Activated naive CD8-positive, alpha-beta T cell treated with anti-CD3 and anti-CD28 coated beads, Interleukin-2, amount 50 U/mL, for 16 hours (primary cell): ENCODE measurements around the gene C16orf78.
A peak's percentile ranks its signal among the peaks of the same experiment; 100 is the strongest.

Experiments
- DNase-seq: peaks from one replicate; pipeline ENCODE4 v3.0.0-alpha.2; 2020; ENCODE audit warnings: low read depth, low spot score

C16orf78 gene

GRCh38 chr16:49382916-49383315, 9.3 kb downstream of the C16orf78 start:
- no peak for DNase-seq

- DNase-seq = no peak
Observed at GRCh38 chr16:49395021-49395420, 21.4 kb downstream of the C16orf78 start.

- no peak for DNase-seq
Observed at GRCh38 chr16:49396206-49396720, 22.7 kb downstream of the C16orf78 start.

- DNase-seq = no peak
Observed at GRCh38 chr16:49398761-49399160, 25.2 kb downstream of the C16orf78 start.

GRCh38 chr16:49399594-49400364, 26.2 kb downstream of the C16orf78 start:
- no peak for DNase-seq

- no peak for DNase-seq
Observed at GRCh38 chr16:49400611-49401010, 27.0 kb downstream of the C16orf78 start.

- DNase-seq = no peak
Observed at GRCh38 chr16:49405123-49405522, 31.5 kb downstream of the C16orf78 start.

GRCh38 chr16:49405530-49405929, 31.9 kb downstream of the C16orf78 start:
- no peak for DNase-seq

- peak; percentile 26 for DNase-seq
Observed at GRCh38 chr16:49407873-49408550, 34.4 kb downstream of the C16orf78 start.

GRCh38 chr16:49409121-49409520, 35.5 kb downstream of the C16orf78 start:
- no peak for DNase-seq

GRCh38 chr16:49410226-49410625, 36.6 kb downstream of the C16orf78 start:
- no peak for DNase-seq

- DNase-seq = no peak
Observed at GRCh38 chr16:49411121-49411970, 37.7 kb downstream of the C16orf78 start.

GRCh38 chr16:49414671-49415070, 41.1 kb downstream of the C16orf78 start:
- no peak for DNase-seq

- DNase-seq = no peak
Observed at GRCh38 chr16:49415083-49415482, 41.5 kb downstream of the C16orf78 start.

GRCh38 chr16:49416001-49416675, 42.5 kb downstream of the C16orf78 start:
- no peak for DNase-seq

- no peak for DNase-seq
Observed at GRCh38 chr16:49417354-49417753, 43.8 kb downstream of the C16orf78 start.

- no peak for DNase-seq
Observed at GRCh38 chr16:49419006-49419405, 45.4 kb downstream of the C16orf78 start.

GRCh38 chr16:49419862-49420261, 46.3 kb downstream of the C16orf78 start:
- DNase-seq = no peak

GRCh38 chr16:49422896-49423295, 49.3 kb downstream of the C16orf78 start:
- no peak for DNase-seq

GRCh38 chr16:49424961-49425360, 51.4 kb downstream of the C16orf78 start:
- DNase-seq = no peak

GRCh38 chr16:49427771-49428170, 54.2 kb downstream of the C16orf78 start:
- no peak for DNase-seq
